ENCODE measurements around the gene SLC44A2. TPM values are rescaled to one million over a fixed set of nuclear protein-coding genes. Genes with fewer than 3 reads are reported as not detected.

The SLC44A2 gene
- total and polyA plus RNA-seq, 2 of the 13 experiments (the other 11 are each of a cell fraction or from before 2014, with no cell fraction given), result 2.4 to 5.6 TPM

DNA sequence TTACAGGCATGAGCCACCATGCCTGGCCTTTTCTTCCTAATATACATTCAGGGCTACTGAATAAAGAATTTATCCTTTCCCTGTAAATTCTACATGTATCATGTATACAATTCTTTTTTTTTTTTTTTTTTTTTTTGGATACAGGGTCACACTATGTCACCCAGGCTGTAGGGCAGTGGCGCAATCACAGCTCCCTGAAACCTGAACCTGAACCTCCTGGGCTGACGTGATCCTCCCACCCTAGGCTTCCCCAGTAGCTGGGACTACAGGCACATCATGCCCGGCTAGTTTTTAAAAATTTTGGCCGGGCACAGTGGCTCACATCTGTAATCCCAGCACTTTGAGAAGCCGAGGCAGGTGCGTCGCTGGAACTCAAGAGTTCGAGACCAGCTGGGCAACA is 6.5 kb upstream of the SLC44A2 start:
- no peaks in the 10 kb centered on the region for H3K36me3 ChIP-seq (replicated peaks in 1 of 2; ENCODE audit: control insufficient read depth in 1 of 2, insufficient read depth in 2 of 2, low read length in 2 of 2)
- no peaks in the 10 kb centered on the region for H4K20me1 ChIP-seq (ENCODE audit: insufficient read depth, low read length)
- WGBS (ENCODE audit: low lambda C conversion rate), result 54% methylated on average over 8 of the region's 8 CpGs
- no peak for TF ChIP-seq ZNF569 (CRISPR knock-in tag; IDR thresholded peaks at IDR 0.05; ENCODE audit: borderline replicate concordance)
- TF ChIP-seq GATA4 (IDR thresholded peaks at IDR 0.05; ENCODE audit: borderline replicate concordance, low read depth), result no peak
- TF ChIP-seq CENPX (CRISPR knock-in tag; IDR thresholded peaks at IDR 0.05), result no peak
- CTCF ChIA-PET (ENCODE audit: low intra/inter-chr PET ratio, low total read pairs), result no interaction called here
- no peak overlapping the region for H2AFZ ChIP-seq (ENCODE audit: low read length)
- H3K4me1 ChIP-seq (ENCODE audit: insufficient read depth, low read length), result no peaks in the 10 kb centered on the region
- in situ Hi-C loops (cut with HindIII; ENCODE audit: extremely low pct_ligation_motif_present, low pct_unique_long_range_greater_than_20kb) (no loop called here), intact Hi-C loops (cut with micrococcal nuclease; ENCODE audit: unreplicated experiment) (no loop called here)
- H3K79me2 ChIP-seq (ENCODE audit: insufficient read depth, low read length), result no peaks in the 10 kb centered on the region
- DNase-seq (ENCODE audit: low spot score) (no peak), ATAC-seq (no peak), FAIRE-seq (no peak)
- no peak overlapping the region for H3K9ac ChIP-seq (ENCODE audit: insufficient read depth, low read depth, low read length)
- POLR2A ChIA-PET, result interaction anchor here (1.5 kb wide), 1 partner anchor 22 kb away, joined by 3 read pairs; no protein-coding TSS in a partner anchor
- no peak overlapping the region for H3K4me2 ChIP-seq (ENCODE audit: low read depth, low read length)
- H3K27ac ChIP-seq (ENCODE audit: extremely low read length, insufficient read depth, low read length), result no peak overlapping the region
- no peaks in the 10 kb centered on the region for H3K9me3 ChIP-seq (ENCODE audit: low read length)
- no TSS peak for BruUV-seq (replicated peaks)
- H3K27me3 ChIP-seq (ENCODE audit: control insufficient read depth in 1 of 2, insufficient read depth in 2 of 2, low read length in 2 of 2), result no peaks in the 10 kb centered on the region; a peak in 1 of 5 replicates
- H3K4me3 ChIP-seq (replicated peaks in 1 of 3; ENCODE audit: insufficient read depth in 1 of 3, low read depth in 2 of 3, low read length in 3 of 3), result no peak overlapping the region

DNA sequence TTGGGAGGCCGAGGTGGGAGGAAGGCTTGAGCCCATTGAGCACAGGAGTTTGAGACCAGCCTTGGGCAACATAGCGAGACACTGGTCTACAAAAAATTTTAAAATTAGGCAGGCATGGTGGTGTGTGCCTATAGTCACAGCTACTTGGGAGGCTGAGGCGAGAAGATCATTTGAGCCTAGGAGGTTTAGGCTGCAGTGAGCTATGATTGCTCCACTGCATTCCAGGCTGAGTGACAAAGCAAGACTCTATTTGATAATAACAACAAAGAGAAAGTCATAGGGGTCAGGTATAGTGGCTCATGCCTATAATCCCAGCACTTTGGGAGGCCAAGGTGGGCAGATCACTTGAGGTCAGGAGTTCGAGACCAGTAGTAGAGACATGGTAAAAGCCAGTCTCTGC is 4.6 kb upstream of the SLC44A2 start:
- H3K4me2 ChIP-seq (ENCODE audit: low read depth, low read length), result no peak overlapping the region
- no TSS peak for BruUV-seq (replicated peaks)
- no peak overlapping the region for H3K4me3 ChIP-seq (replicated peaks in 1 of 3; ENCODE audit: insufficient read depth in 1 of 3, low read depth in 2 of 3, low read length in 3 of 3)
- ChIA-PET POLR2A (no interaction called here), CTCF (ENCODE audit: low intra/inter-chr PET ratio, low total read pairs) (no interaction called here)
- H2AFZ ChIP-seq (ENCODE audit: low read length), result no peak overlapping the region
- no peaks in the 10 kb centered on the region for H3K79me2 ChIP-seq (ENCODE audit: insufficient read depth, low read length)
- DNase-seq (ENCODE audit: low spot score) (no peak), FAIRE-seq (no peak), ATAC-seq (no peak)
- H4K20me1 ChIP-seq (ENCODE audit: insufficient read depth, low read length), result no peaks in the 10 kb centered on the region
- no peaks in the 10 kb centered on the region for H3K36me3 ChIP-seq (replicated peaks in 1 of 2; ENCODE audit: control insufficient read depth in 1 of 2, insufficient read depth in 2 of 2, low read length in 2 of 2)
- in situ Hi-C loops (cut with HindIII; ENCODE audit: extremely low pct_ligation_motif_present, low pct_unique_long_range_greater_than_20kb), result no loop called here
- no peak overlapping the region for H3K27ac ChIP-seq (ENCODE audit: extremely low read length, insufficient read depth, low read length)
- no peak overlapping the region for H3K9ac ChIP-seq (ENCODE audit: insufficient read depth, low read depth, low read length)
- WGBS (ENCODE audit: low lambda C conversion rate), result 79% methylated on average over 4 of the region's 4 CpGs
- intact Hi-C loops (cut with micrococcal nuclease; ENCODE audit: unreplicated experiment), result no loop called here
- H3K4me1 ChIP-seq (ENCODE audit: insufficient read depth, low read length), result peaks cover 9% of the 10 kb centered on the region
- peaks cover 1 to 4% of the 10 kb centered on the region in 2 experiments; a peak in 2 of 5 replicates for H3K27me3 ChIP-seq (ENCODE audit: control insufficient read depth in 1 of 2, insufficient read depth in 2 of 2, low read length in 2 of 2)
- TF ChIP-seq ZNF337 (CRISPR knock-in tag; IDR thresholded peaks at IDR 0.05; ENCODE audit: borderline replicate concordance, low read depth) (no peak), IKZF1 (IDR thresholded peaks at IDR 0.05) (no peak), ZBTB8A (CRISPR knock-in tag; IDR thresholded peaks at IDR 0.05; ENCODE audit: borderline replicate concordance, low read depth) (no peak), SRSF1 (optimal IDR thresholded peaks at IDR 0.05; ENCODE audit: low read depth, low read length) (no peak), ZNF724P (CRISPR knock-in tag; IDR thresholded peaks at IDR 0.05; ENCODE audit: borderline replicate concordance) (no peak)
- TF ChIP-seq, protein P1, sequence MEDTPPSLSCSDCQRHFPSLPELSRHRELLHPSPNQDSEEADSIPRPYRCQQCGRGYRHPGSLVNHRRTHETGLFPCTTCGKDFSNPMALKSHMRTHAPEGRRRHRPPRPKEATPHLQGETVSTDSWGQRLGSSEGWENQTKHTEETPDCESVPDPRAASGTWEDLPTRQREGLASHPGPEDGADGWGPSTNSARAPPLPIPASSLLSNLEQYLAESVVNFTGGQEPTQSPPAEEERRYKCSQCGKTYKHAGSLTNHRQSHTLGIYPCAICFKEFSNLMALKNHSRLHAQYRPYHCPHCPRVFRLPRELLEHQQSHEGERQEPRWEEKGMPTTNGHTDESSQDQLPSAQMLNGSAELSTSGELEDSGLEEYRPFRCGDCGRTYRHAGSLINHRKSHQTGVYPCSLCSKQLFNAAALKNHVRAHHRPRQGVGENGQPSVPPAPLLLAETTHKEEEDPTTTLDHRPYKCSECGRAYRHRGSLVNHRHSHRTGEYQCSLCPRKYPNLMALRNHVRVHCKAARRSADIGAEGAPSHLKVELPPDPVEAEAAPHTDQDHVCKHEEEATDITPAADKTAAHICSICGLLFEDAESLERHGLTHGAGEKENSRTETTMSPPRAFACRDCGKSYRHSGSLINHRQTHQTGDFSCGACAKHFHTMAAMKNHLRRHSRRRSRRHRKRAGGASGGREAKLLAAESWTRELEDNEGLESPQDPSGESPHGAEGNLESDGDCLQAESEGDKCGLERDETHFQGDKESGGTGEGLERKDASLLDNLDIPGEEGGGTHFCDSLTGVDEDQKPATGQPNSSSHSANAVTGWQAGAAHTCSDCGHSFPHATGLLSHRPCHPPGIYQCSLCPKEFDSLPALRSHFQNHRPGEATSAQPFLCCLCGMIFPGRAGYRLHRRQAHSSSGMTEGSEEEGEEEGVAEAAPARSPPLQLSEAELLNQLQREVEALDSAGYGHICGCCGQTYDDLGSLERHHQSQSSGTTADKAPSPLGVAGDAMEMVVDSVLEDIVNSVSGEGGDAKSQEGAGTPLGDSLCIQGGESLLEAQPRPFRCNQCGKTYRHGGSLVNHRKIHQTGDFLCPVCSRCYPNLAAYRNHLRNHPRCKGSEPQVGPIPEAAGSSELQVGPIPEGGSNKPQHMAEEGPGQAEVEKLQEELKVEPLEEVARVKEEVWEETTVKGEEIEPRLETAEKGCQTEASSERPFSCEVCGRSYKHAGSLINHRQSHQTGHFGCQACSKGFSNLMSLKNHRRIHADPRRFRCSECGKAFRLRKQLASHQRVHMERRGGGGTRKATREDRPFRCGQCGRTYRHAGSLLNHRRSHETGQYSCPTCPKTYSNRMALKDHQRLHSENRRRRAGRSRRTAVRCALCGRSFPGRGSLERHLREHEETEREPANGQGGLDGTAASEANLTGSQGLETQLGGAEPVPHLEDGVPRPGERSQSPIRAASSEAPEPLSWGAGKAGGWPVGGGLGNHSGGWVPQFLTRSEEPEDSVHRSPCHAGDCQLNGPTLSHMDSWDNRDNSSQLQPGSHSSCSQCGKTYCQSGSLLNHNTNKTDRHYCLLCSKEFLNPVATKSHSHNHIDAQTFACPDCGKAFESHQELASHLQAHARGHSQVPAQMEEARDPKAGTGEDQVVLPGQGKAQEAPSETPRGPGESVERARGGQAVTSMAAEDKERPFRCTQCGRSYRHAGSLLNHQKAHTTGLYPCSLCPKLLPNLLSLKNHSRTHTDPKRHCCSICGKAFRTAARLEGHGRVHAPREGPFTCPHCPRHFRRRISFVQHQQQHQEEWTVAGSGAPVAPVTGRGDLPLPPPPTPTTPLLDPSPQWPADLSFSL (CRISPR knock-in tag; IDR thresholded peaks at IDR 0.05), result no peak
- H3K9me3 ChIP-seq (ENCODE audit: low read length), result no peaks in the 10 kb centered on the region

All from HepG2 (cell line).